VCaP (cell line): ENCODE results near the gene CPXM2.

ENCODE experiments used
- H3K27ac ChIP-seq: fragments of 450-650 bp; 2 replicates; pipeline ENCODE4 v1.5.1; 2017
- CTCF ChIP-seq: fragments of 450-650 bp; conservative IDR thresholded peaks from 2 replicates; pipeline ENCODE4 v1.5.1; 2017; ENCODE audit warnings: mild to moderate bottlenecking, moderate library complexity

CPXM2 gene

GRCh38 chr10:123929791-123930190 lies 38.2 kb upstream of the CPXM2 start:
- TF ChIP-seq CTCF, result no peak
- no peak overlapping the region for H3K27ac ChIP-seq

GRCh38 chr10:123928427-123928826 lies 36.8 kb upstream of the CPXM2 start:
- H3K27ac ChIP-seq, result no peak overlapping the region
- TF ChIP-seq CTCF, result no peak

- TF ChIP-seq CTCF, result no peak
- no peak overlapping the region for H3K27ac ChIP-seq
Measured at GRCh38 chr10:123926401-123927264, 35.0 kb upstream of the CPXM2 start.

GRCh38 chr10:123922126-123922525 lies 30.5 kb upstream of the CPXM2 start:
- no peak overlapping the region for H3K27ac ChIP-seq
- no peak for TF ChIP-seq CTCF

GRCh38 chr10:123916775-123917174 lies 25.2 kb upstream of the CPXM2 start:
- no peak overlapping the region for H3K27ac ChIP-seq
- TF ChIP-seq CTCF, result no peak

GRCh38 chr10:123913688-123914268 lies 22.2 kb upstream of the CPXM2 start:
- no peak for TF ChIP-seq CTCF
- H3K27ac ChIP-seq, result no peak overlapping the region

- TF ChIP-seq CTCF, result no peak
- no peak overlapping the region for H3K27ac ChIP-seq
Measured at GRCh38 chr10:123912871-123913270, 21.3 kb upstream of the CPXM2 start.
